Thymus (tissue), 11 donors: ENCODE measurements around the gene TMEM145. TPM values are rescaled to one million over a fixed set of nuclear protein-coding genes. Genes with fewer than 3 reads are reported as not detected.

Experiments
- DNase-seq, 9 donors: peaks; one replicate each; pipeline ENCODE4 v3.0.0-alpha.2; 2013; ENCODE audit warnings: low spot score in 9 of 9, low read depth in 6 of 9, missing footprints in 1 of 9
- H3K27ac ChIP-seq, 2 donors: one replicate each; pipeline ENCODE4 v1.5.1; 2013; ENCODE audit warnings: control low read depth in 1 of 2, low read depth in 1 of 2, low read length in 1 of 2, mild to moderate bottlenecking in 1 of 2, moderate library complexity in 1 of 2
- H3K27me3 ChIP-seq, 2 donors: one replicate each; pipeline ENCODE4 v1.5.1; 2013; ENCODE audit warnings: low read length in 1 of 2; ENCODE audit not compliant: control insufficient read depth in 2 of 2, insufficient read depth in 1 of 2
- H3K36me3 ChIP-seq, 2 donors: one replicate each; pipeline ENCODE4 v1.5.1; 2013; ENCODE audit warnings: low read length in 1 of 2, mild to moderate bottlenecking in 1 of 2, moderate library complexity in 1 of 2; ENCODE audit not compliant: control insufficient read depth in 2 of 2, insufficient read depth in 2 of 2
- H3K4me1 ChIP-seq, 2 donors: one replicate each; pipeline ENCODE4 v1.5.1; 2013; ENCODE audit warnings: low read length in 2 of 2; ENCODE audit not compliant: control insufficient read depth in 2 of 2, insufficient read depth in 2 of 2
- H3K4me3 ChIP-seq, 2 donors: one replicate each; pipeline ENCODE4 v1.5.1; 2013; ENCODE audit warnings: low read length in 2 of 2, control low read depth in 1 of 2, mild to moderate bottlenecking in 1 of 2
- H3K9me3 ChIP-seq, 2 donors: one replicate each; pipeline ENCODE4 v1.5.1; 2013; ENCODE audit warnings: low read length in 1 of 2, mild to moderate bottlenecking in 1 of 2; ENCODE audit not compliant: control insufficient read depth in 2 of 2, insufficient read depth in 1 of 2
- WGBS: extraction: QIAGEN DNeasy Blood & Tissue Kit; methylation state at CpG from one replicate; pipeline ENCODE4 v1.1.7; 2013; 5-methylcytosine and 5-hydroxymethylcytosine counted together
- polyA plus RNA-seq: library from polyadenylated mRNA; stranded (reverse); fragments of 200-250 nt; gene quantifications from one replicate; pipeline ENCODE4 v1.2.3, GENCODE V29; 2013
- total RNA-seq: library from RNA; stranded (reverse); fragments of 120-200 nt; gene quantifications from one replicate; pipeline ENCODE4 v1.2.4, GENCODE V29; 2013
- donor health status: healthy.

The TMEM145 gene
- total and polyA plus RNA-seq, 2 donors = 0.78 TPM; not detected in 1

GRCh38 chr19:42275517-42275916 is 37.6 kb upstream of the TMEM145 start:
- no peak overlapping the region for H3K4me3 ChIP-seq
- peaks cover 38 to 39% of the 10 kb centered on the region in 2 donors for H3K36me3 ChIP-seq
- no peaks in the 10 kb centered on the region for H3K27me3 ChIP-seq
- peaks cover 24 to 37% of the 10 kb centered on the region in 2 donors for H3K4me1 ChIP-seq
- H3K27ac ChIP-seq = no peak overlapping the region
- no peaks in the 10 kb centered on the region for H3K9me3 ChIP-seq
- DNase-seq = no peak
- WGBS = 94% methylated on average over 3 of the region's 3 CpGs

- Histone ChIP-seq H3K27me3 (no peaks in the 10 kb centered on the region), H3K9me3 (no peaks in the 10 kb centered on the region), H3K36me3 (peaks cover 38 to 39% of the 10 kb centered on the region in 2 donors), H3K4me1 (peaks cover 23 to 37% of the 10 kb centered on the region in 2 donors), H3K27ac (no peak overlapping the region), H3K4me3 (no peak overlapping the region)
- no peak for DNase-seq
- 88% methylated on average over 3 of the region's 3 CpGs for WGBS
These were observed 36.8 kb upstream of the TMEM145 start for GRCh38 chr19:42276284-42276683.

- Histone ChIP-seq H3K27me3 (no peaks in the 10 kb centered on the region), H3K27ac (no peak overlapping the region), H3K9me3 (no peaks in the 10 kb centered on the region), H3K4me3 (no peak overlapping the region), H3K4me1 (peaks cover 25 to 38% of the 10 kb centered on the region in 2 donors), H3K36me3 (peaks cover 34 to 36% of the 10 kb centered on the region in 2 donors)
- no peak for DNase-seq
- WGBS = 97% methylated on average over 4 of the region's 4 CpGs
These were observed 36.3 kb upstream of the TMEM145 start for GRCh38 chr19:42276821-42277220.

- Histone ChIP-seq H3K4me3 (no peak overlapping the region), H3K4me1 (peaks cover 35 to 49% of the 10 kb centered on the region in 2 donors), H3K36me3 (peaks cover 24 to 25% of the 10 kb centered on the region in 2 donors), H3K27ac (peak overlapping the region; percentile 11 to 71), H3K27me3 (no peaks in the 10 kb centered on the region), H3K9me3 (no peaks in the 10 kb centered on the region)
- no peak for DNase-seq
- WGBS = 91% methylated on average over 10 of the region's 10 CpGs
These were observed 35.2 kb upstream of the TMEM145 start for GRCh38 chr19:42277821-42278451.

GRCh38 chr19:42278452-42279154 is 34.5 kb upstream of the TMEM145 start:
- peaks cover 17 to 19% of the 10 kb centered on the region in 2 donors for H3K36me3 ChIP-seq
- no peak overlapping the region for H3K4me3 ChIP-seq
- WGBS = 91% methylated on average over 5 of the region's 5 CpGs
- no peak for DNase-seq
- H3K9me3 ChIP-seq = no peaks in the 10 kb centered on the region
- peaks cover 39 to 54% of the 10 kb centered on the region in 2 donors for H3K4me1 ChIP-seq
- peak overlapping the region in 1 of 2 donors; percentile 89 for H3K27ac ChIP-seq
- H3K27me3 ChIP-seq = no peaks in the 10 kb centered on the region

- no peak for DNase-seq
- Histone ChIP-seq H3K9me3 (no peaks in the 10 kb centered on the region), H3K27me3 (no peaks in the 10 kb centered on the region), H3K4me1 (peaks cover 39 to 54% of the 10 kb centered on the region in 2 donors), H3K4me3 (peak overlapping the region; percentile 70 to 78), H3K36me3 (peaks cover 10 to 11% of the 10 kb centered on the region in 2 donors), H3K27ac (peak overlapping the region; percentile 58 to 89)
- 37% methylated on average over 6 of the region's 6 CpGs for WGBS
These were observed 33.8 kb upstream of the TMEM145 start for GRCh38 chr19:42279155-42279901.

- peaks cover 3 to 6% of the 10 kb centered on the region in 2 donors for H3K36me3 ChIP-seq
- no peaks in the 10 kb centered on the region for H3K27me3 ChIP-seq
- H3K9me3 ChIP-seq = no peaks in the 10 kb centered on the region
- DNase-seq = peak in 8 of 9 donors; percentile 72 to 94 (median 84)
- whole genome bisulfite sequencing = under 1% methylated on average over 89 of the region's 89 CpGs
- H3K27ac ChIP-seq = peak overlapping the region; percentile 87 to 89
- H3K4me3 ChIP-seq = peak overlapping the region; percentile 70 to 78
- H3K4me1 ChIP-seq = peaks cover 43 to 61% of the 10 kb centered on the region in 2 donors
These were observed 33.0 kb upstream of the TMEM145 start for GRCh38 chr19:42279902-42280814.

GRCh38 chr19:42280815-42281145 is 32.3 kb upstream of the TMEM145 start:
- DNase-seq = no peak
- WGBS = 2% methylated on average over 20 of the region's 20 CpGs
- no peaks in the 10 kb centered on the region for H3K9me3 ChIP-seq
- peak overlapping the region; percentile 70 to 78 for H3K4me3 ChIP-seq
- H3K36me3 ChIP-seq = peaks cover 0 to 6% of the 10 kb centered on the region in 2 donors
- peaks cover 49 to 67% of the 10 kb centered on the region in 2 donors for H3K4me1 ChIP-seq
- no peaks in the 10 kb centered on the region for H3K27me3 ChIP-seq
- H3K27ac ChIP-seq = peak overlapping the region; percentile 87 to 89
